GM23338 (cell line): ENCODE data around the gene ZFR2.

Experiments used
- POLR2AphosphoS5 ChIP-seq: IDR thresholded peaks from 2 replicates; pipeline ENCODE4 v1.6.1; 2016; ENCODE audit warnings: antibody characterized with exemption, low read depth
- ZNF331 ChIP-seq: fragments of 250-450 bp; sonication (Bioruptor Pico); IDR thresholded peaks from 2 replicates; pipeline ENCODE4 v1.5.0; 2020; ENCODE audit warnings: low read depth, mild to moderate bottlenecking, moderate library complexity

DNA sequence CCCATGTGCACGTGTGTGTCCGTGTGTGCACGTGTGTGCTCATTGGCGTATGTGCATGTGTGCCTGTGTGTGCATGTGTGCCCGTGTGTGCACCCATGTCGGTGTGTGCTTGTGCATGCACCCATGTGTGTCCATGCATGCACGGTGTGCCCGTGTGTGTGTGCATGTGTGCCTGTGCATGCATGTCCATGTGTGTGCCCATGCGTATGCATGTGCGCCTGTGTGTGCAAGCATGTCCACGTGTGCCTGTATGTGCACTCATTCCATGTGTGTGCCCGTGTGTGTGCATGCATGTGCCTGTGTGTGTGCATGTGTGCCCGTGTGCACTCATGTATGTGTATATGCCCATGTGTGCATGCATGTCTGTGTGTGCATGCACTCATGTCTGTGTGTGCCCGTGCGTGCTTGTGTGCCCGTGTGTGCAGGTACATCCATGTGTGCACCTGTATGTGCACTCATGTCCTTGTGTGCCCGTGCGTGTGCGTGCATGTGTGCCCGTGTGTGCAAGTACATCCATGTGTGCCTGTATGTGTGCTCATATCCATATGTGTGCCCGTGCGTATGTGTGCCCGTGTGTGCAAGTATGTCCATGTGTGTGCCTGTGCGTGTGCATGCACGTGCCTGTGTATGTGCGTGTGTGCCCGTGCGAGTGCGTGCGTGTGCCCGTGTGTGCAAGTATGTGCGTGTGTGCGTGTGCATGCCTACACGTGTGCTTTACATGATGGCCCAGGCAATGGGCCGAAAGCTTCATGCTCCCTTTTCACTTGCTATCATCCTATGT, 61.1 kb downstream of the ZFR2 start:
- TF ChIP-seq ZNF331 (CRISPR knock-in tag): no peak
- no peak for TF ChIP-seq POLR2AphosphoS5
